Ovary (tissue), 9 donors: ENCODE measurements around the gene SHC1. TPM values are rescaled to one million over a fixed set of nuclear protein-coding genes. Genes with fewer than 3 reads are reported as not detected.

Experiments used
- DNase-seq, 5 donors: peaks; one replicate each; pipeline ENCODE4 v3.0.0-alpha.2; 2019 to 2020
- H3K27ac ChIP-seq, 2 donors: fragments of 200-600 bp; one replicate each; pipeline versions ENCODE4 v1.5.1 to v1.8.0; 2019 to 2022
- H3K27me3 ChIP-seq: fragments of 200-600 bp; one replicate; pipeline ENCODE4 v1.8.0; 2022
- H3K36me3 ChIP-seq: fragments of 200-600 bp; sonication (generic); one replicate; pipeline ENCODE4 v1.5.1; 2019
- H3K4me1 ChIP-seq: one replicate; pipeline ENCODE4 v1.8.1; 2013; ENCODE audit warnings: mild to moderate bottlenecking, moderate library complexity; ENCODE audit not compliant: insufficient read depth
- H3K4me3 ChIP-seq: fragments of 200-600 bp; sonication (generic); one replicate; pipeline ENCODE4 v1.5.1; 2017
- H3K9me3 ChIP-seq, 2 donors: fragments of 200-600 bp in 1 of 2; sonication (generic) in 1 of 2; one replicate each; pipeline versions ENCODE4 v1.5.1 to v1.8.1; 2013 to 2019; ENCODE audit warnings: mild to moderate bottlenecking in 1 of 2, moderate library complexity in 1 of 2
- EP300 ChIP-seq: sonication (generic); formaldehyde crosslinking; IDR thresholded peaks from one replicate; pipeline ENCODE4 v1.6.1; 2017; ENCODE audit warnings: antibody characterized with exemption
- POLR2A ChIP-seq: fragments of 450-650 bp; IDR thresholded peaks from one replicate; pipeline ENCODE4 v1.6.1; 2017; ENCODE audit warnings: antibody characterized with exemption, mild to moderate bottlenecking, moderate library complexity
- WGBS, 3 donors: extraction: QIAGEN DNeasy Blood & Tissue Kit in 1 of 3; methylation state at CpG; one replicate each; pipeline versions ENCODE4 v1.1.5 to v1.1.7; 2013 to 2017; 5-methylcytosine and 5-hydroxymethylcytosine counted together
- intact Hi-C, 4 donors: fragments of 100-400 bp; cut with DNase I; formaldehyde crosslinking; loops; one replicate each; pipeline versions ENCODE4 v1.11.0 to v1.15.1; 2022 to 2023
- polyA plus RNA-seq, 2 donors: library from polyadenylated mRNA; stranded (reverse); fragments of 200-250 nt in 1 of 2; fragments of 350-450 nt in 1 of 2; fragmentation: Illumina TruSeq in 1 of 2; extraction: RNeasy Lipid Tissue Mini Kit (QIAGEN cat#74804) in 1 of 2; gene quantifications; one replicate each; pipeline ENCODE4 v1.2.3, GENCODE V29; 2013 to 2014
- total RNA-seq, 7 donors: library from RNA; depleted of rRNA in 2 of 7; stranded (reverse); fragments of >200 nt in 2 of 7; fragmentation: NEBNext Ultra II Directional in 3 of 7; extraction: Animal tissue kit (Norgen Biotek cat#: 25700) in 3 of 7; gene quantifications; one replicate each; pipeline versions ENCODE4 v1.1.0 to v1.2.4, GENCODE V29; 2016 to 2023
- TF ChIP-seq, protein P1 (sequence below), 3 donors: fragments of 450-650 bp in 2 of 3; fragments of 200-600 bp in 1 of 3; IDR thresholded peaks; one replicate each; pipeline versions ENCODE4 v1.5.1 to v1.8.0; 2016 to 2022; ENCODE audit warnings: antibody characterized with exemption in 3 of 3, mild to moderate bottlenecking in 1 of 3
- donor health status: DM: no; HTN: no; CAD: no; lungs with moderate emphysema.
- donor health status: DM: no; HTN: no; CAD: no.
- donor health status: Bipolar disorder and iron deficiency.
- donor health status: DM: yes; HTN: yes; CAD: no.
- donor health status: DM: no; HTN: no; CAD: no.
- donor health status: DM: yes; HTN: yes; CAD: no.

SHC1 gene
- total and polyA plus RNA-seq, 9 donors: 36.8 to 183 (median 80.0) TPM

DNA sequence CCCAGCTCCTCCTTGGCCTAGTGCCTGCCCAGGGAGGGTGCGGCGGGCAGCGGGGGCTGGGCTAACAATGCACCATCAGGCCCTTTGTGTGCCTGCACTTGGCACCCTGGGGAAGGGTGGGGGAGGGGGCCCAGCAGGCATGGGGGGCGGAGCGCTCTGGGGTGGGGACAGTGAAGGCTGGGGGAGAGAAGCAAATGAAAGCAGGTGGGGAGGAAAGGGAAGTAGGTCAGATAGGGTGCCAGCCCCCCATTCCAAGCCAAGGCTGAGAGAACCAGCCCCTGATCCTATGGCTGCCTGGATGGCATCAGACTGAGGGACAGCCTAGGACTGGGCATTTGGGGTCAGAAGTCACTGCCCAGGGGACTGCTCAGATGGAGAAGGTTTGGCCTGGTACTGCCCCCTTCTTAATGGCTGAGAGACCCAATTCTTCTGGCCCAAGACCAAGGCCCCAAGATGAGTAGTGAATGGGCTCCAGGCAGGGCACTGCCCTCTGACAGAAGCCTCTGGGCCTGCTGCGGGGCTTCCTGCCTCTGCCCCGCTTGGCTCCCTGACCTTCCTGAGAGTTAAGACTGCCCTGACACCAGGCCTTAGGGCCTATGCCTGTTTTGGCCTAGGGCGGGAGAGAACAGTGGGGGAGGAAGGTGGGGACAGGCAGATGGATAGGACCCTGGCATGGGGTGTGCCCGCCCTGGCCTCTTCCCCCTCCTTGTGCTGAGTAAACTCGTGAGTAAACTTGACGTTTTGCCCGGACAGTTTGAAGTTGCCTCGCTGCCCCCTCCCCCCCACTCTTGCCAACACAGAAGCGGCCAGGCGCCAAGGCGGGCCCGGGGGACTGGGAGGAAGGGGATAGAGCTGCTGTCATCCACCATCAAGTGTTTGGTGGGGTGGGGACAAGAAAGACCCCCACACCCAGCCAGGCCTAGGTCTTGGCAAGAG, 34.8 kb upstream of the SHC1 start:
- peak in 2 of 5 donors; percentile 58 to 62 for DNase-seq

DNA sequence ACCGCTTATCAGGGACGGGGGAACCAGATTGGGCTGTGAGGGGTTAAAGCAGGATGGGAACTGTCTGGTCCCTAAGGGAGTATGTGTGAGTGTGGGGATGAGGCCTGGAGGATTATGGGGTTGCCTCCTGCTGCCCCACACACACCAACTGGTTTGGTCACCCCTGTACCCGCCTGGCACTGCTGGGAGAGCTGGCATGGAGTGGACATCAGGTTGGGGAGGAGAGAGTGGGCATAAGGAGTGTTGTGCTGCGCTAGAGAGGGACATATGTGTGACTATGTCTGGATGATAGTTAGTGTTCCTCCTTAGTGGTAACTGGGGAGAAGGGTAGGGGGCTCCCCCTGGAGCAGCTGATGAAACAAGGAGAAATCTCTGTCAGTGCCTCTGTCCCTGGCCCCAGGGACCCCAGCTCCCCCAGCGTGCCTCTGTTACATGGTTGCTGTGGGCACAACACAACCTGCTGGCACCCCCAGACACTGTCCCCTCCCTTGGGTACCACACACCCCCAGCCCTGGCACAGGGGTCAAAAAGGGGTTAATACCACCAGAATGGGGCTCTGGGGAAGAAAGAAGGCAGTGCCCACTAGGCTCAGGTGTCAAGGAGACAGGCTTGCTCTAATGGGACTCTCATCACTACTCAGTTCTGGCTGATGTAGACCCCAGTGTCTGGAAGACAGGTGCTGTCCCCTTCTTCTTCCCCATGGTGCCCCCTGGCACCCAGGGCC, 34.0 kb upstream of the SHC1 start:
- H3K36me3 ChIP-seq: no peaks in the 10 kb centered on the region
- TF ChIP-seq, protein P1, sequence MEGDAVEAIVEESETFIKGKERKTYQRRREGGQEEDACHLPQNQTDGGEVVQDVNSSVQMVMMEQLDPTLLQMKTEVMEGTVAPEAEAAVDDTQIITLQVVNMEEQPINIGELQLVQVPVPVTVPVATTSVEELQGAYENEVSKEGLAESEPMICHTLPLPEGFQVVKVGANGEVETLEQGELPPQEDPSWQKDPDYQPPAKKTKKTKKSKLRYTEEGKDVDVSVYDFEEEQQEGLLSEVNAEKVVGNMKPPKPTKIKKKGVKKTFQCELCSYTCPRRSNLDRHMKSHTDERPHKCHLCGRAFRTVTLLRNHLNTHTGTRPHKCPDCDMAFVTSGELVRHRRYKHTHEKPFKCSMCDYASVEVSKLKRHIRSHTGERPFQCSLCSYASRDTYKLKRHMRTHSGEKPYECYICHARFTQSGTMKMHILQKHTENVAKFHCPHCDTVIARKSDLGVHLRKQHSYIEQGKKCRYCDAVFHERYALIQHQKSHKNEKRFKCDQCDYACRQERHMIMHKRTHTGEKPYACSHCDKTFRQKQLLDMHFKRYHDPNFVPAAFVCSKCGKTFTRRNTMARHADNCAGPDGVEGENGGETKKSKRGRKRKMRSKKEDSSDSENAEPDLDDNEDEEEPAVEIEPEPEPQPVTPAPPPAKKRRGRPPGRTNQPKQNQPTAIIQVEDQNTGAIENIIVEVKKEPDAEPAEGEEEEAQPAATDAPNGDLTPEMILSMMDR (IDR thresholded peaks at IDR 0.05): no peak
- TF ChIP-seq POLR2A (peak; percentile 5), EP300 (no peak)
- WGBS, 3 donors: 32 to 46% (median 35%) methylated on average over 5 of the region's 5 CpGs
- H3K4me1 ChIP-seq: peaks cover 11% of the 10 kb centered on the region
- H3K4me3 ChIP-seq: peak overlapping the region; percentile 82
- H3K27ac ChIP-seq: peak overlapping the region; percentile 90 to 96
- H3K9me3 ChIP-seq: no peaks in the 10 kb centered on the region
- H3K27me3 ChIP-seq: no peaks in the 10 kb centered on the region
- intact Hi-C loops: loop anchor here in 2 of 4 donors (5.0 kb wide), 2 partner anchors 42 to 47 kb away; partner anchors contain the start of genes PBXIP1 (in 1 of the 2) and PYGO2 (in 1 of the 2)
- peak in 2 of 5 donors; percentile 42 to 48 for DNase-seq

More for the DNA sequence above, 34.8 kb upstream of the SHC1 start:
- 60 to 69% (median 66%) methylated on average over 17 of the region's 17 CpGs for WGBS, 3 donors
- H3K4me1 ChIP-seq: peaks cover 11% of the 10 kb centered on the region
- intact Hi-C loops: no loop called here
- H3K27ac ChIP-seq: peak overlapping the region; percentile 21 to 90
- no peaks in the 10 kb centered on the region for H3K36me3 ChIP-seq
- H3K4me3 ChIP-seq: no peak overlapping the region
- TF ChIP-seq EP300 (no peak), POLR2A (no peak)
- TF ChIP-seq, protein P1 (IDR thresholded peaks at IDR 0.05): no peak
- no peaks in the 10 kb centered on the region for H3K9me3 ChIP-seq
- H3K27me3 ChIP-seq: no peaks in the 10 kb centered on the region

DNA sequence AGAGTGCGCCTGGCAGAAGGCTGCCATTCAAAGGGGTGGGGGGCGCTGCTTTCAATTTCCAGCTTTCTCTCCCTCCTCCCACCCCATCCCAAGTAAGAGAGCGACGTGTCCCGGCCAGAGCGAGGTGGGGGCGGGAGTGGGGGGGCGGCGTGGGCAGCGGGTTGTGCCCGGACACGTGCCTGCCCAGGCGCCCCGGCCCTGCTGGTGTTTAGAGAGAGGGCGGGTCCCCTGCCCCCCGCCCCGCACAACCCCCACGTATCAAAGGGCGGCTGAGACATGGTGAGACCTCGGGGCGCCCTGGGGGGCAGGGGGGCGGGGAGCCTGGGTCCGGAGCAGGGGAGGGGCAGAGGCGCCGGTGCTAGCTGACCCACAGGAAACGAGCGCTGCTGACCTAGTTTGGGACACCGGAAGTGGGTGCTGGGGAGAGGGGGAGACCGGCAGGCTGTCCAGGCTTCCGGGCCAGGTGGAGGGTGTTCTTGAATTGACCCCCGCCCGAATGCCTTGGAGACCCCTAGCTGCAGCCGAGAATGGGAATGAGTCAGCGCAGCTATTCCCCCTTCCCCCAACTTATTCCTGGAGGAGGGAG, 33.3 kb upstream of the SHC1 start:
- H3K4me1 ChIP-seq: peaks cover 11% of the 10 kb centered on the region
- H3K27me3 ChIP-seq: no peaks in the 10 kb centered on the region
- intact Hi-C loops: loop anchor here in 2 of 4 donors (5.0 kb wide), 2 partner anchors 42 to 47 kb away; partner anchors contain the start of genes PBXIP1 (in 1 of the 2) and PYGO2 (in 1 of the 2)
- H3K9me3 ChIP-seq: no peaks in the 10 kb centered on the region
- H3K36me3 ChIP-seq: no peaks in the 10 kb centered on the region
- 0 to 3% (median 2%) methylated on average over 29 to 34 of the region's 34 CpGs for WGBS, 3 donors
- H3K4me3 ChIP-seq: peak overlapping the region; percentile 82
- TF ChIP-seq EP300 (no peak), POLR2A (peak; percentile 2)
- TF ChIP-seq, protein P1 (IDR thresholded peaks at IDR 0.05): no peak
- peak; percentile 76 to 81 (median 79) for DNase-seq
- H3K27ac ChIP-seq: peak overlapping the region; percentile 90 to 96

DNA sequence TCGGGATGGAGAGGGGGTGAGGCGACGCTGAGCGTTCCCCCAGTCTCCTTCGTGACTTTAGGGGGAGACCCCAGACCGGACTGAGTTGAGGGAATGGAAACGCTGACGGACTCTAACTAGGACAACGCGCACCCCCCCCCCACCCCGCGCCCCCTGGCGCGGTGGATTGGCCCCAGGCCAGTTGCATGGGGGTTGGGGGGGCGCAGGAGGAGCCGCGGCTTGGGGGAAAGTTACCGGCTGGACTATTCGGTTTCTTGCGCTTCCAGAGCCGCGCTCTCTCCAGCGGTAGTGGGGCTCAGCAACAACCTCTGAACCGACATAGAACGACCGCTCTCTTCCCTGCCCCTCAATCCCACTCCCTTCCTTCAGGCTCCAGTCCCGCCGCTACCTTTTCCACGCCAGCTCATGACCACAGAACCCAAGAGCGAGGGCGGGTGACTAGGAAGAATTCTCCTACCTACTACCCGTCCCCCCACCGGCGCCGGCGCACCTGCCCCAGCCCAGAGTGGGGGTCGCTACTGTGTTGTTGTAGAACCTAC, 32.7 kb upstream of the SHC1 start:
- intact Hi-C loops: loop anchor here in 2 of 4 donors (5.0 kb wide), 2 partner anchors 41 to 46 kb away; partner anchors contain the start of genes PBXIP1 (in 1 of the 2) and PYGO2 (in 1 of the 2)
- H3K4me1 ChIP-seq: peaks cover 11% of the 10 kb centered on the region

More for the DNA sequence above, 32.7 kb upstream of the SHC1 start:
- no peak for TF ChIP-seq EP300
- TF ChIP-seq, protein P1 (IDR thresholded peaks at IDR 0.05): no peak
- TF ChIP-seq POLR2A: no peak
- Histone ChIP-seq H3K27ac (peak overlapping the region; percentile 90 to 96), H3K27me3 (no peaks in the 10 kb centered on the region), H3K4me3 (peak overlapping the region; percentile 82), H3K36me3 (no peaks in the 10 kb centered on the region), H3K9me3 (no peaks in the 10 kb centered on the region)
- 0 to 1% (median 0%) methylated on average over 34 to 37 of the region's 37 CpGs for WGBS, 3 donors
- DNase-seq: peak; percentile 56 to 80 (median 69)
